SKM-1 treated with dmso at 0.1 percent for 144 hours (cell line): ENCODE measurements around the gene HSP90AA1.
A peak's percentile ranks its signal among the peaks of the same experiment; 100 is the strongest.
"Not testable (repeated sequence)": the region's sequence is repeated elsewhere in the genome, so short reads cannot be mapped to it uniquely, and the experiment has no call there.

Experiments used
- DNase-seq: peaks from one replicate; lab custom pipeline; 2025; ENCODE audit not compliant: unreplicated experiment; lab: John Stamatoyannopoulos, UW

The HSP90AA1 gene

GRCh38 chr14:102074415-102074964, 12.4 kb downstream of the HSP90AA1 start:
- DNase-seq, result no peak

DNA sequence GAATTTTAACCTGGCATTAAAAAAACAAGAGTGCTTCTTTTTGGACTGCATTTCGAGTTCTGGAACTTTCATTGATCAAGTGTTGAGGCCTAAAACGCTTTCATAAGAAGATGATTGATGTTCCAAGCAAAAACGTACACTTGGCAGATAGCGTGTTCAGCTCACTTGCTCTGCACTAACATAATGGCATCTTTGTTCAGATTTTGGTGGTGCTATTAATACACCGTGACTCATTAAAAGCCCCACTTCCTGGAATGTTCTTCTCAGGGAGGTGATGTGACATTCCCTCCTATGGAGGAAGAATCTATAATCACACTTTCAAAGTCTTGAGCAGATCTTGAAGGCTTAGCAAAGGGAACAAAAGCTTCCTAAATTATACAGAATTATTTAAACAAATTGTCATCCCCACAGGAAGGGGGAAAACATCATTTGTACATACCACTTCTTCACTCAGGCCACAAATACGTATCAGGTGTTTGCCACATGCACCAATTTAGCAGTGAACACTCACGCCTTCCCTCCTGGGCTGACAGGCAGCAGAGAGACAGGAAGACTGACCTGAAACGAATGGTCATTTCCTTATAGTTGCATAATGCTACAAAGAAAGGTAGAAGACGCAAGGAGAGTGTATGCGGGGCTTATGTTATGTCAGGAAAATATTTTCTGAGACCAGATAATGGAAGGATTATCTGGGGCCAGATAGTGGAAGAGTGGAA, 15.4 kb downstream of the HSP90AA1 start:
- DNase-seq, result no peak

DNA sequence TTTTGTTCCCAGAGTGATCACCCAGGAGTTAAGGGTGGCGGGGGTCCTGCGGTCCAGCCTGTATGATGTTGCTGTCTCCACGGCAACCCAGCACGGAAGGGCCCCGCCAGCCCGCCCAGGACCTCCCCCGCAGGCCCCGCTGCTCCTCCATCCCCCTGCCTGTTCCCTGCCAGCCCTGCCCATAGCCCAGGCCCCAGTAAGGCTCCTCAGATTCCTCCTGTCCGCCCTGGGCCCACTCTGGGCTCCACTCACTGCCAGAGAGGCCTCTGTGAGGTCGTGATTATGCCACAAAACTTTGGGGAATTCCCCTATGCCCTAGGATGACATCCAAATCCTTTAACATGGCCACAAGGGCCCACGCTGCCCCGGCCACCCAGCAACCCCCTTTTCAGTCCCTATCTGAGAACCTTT, 20.8 kb downstream of the HSP90AA1 start:
- no peak for DNase-seq

DNA sequence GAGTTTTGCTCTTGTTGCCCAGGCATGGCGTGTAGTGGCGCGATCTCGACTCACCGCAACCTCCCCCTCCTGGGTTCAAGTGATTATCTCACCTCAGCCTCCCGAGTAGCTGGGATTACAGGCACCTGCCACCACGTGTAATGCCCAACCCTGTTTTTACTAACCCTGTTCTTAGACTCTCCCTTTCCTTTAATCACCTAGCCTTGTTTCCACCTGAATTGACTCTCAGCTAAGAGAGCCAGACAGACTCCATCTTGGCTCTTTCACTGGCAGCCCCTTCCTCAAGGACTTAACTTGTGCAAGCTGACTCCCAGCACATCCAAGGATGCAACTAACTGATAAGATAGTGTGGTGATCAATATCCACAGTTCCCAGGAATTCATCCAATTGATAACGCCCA, 22.3 kb downstream of the HSP90AA1 start:
- not testable (repeated sequence) for DNase-seq

GRCh38 chr14:102063808-102064429, 22.9 kb downstream of the HSP90AA1 start:
- DNase-seq, result no peak

- DNase-seq, result peak; percentile 10
These were observed 23.6 kb downstream of the HSP90AA1 start for GRCh38 chr14:102063109-102063807.

DNA sequence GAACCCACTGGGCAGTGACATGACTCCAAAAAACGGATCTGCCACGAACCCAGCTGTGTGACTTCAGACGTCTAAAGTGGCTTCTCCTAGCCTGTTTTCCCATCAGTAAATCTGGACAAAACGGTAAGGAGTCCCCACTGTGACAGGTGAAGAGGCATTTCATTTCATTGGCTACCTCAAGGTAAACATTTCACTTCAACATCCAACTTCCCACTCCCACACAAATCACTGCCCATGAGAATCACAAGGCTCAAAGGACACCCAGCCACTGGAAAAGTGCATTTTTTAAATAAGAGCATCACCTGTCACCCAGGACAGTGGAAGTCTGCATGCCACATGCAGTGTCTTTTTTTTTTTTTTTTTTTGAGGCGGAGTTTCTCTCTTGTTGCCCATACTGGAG, 27.9 kb downstream of the HSP90AA1 start:
- no peak for DNase-seq

DNA sequence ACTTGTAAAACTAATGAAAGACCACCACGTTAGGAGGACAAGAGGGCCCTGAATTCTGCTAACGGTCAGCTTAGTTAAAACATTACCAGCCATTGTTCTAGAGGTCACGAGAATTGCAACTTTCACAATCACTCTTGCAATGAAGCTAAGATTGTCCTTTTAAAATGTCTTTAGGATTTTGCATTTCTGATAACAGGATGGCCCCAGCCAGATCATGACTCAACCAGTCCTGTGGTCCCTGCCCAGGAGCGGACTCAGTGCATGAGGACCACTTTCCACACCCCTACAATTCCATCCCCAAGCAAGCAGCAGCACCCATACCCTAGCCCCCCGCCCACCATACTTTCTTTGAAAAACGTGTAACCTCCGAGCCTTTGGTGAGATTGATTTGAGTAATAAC, 28.7 kb downstream of the HSP90AA1 start:
- no peak for DNase-seq

- no peak for DNase-seq
These were observed 29.2 kb downstream of the HSP90AA1 start for GRCh38 chr14:102057480-102058114.

DNA sequence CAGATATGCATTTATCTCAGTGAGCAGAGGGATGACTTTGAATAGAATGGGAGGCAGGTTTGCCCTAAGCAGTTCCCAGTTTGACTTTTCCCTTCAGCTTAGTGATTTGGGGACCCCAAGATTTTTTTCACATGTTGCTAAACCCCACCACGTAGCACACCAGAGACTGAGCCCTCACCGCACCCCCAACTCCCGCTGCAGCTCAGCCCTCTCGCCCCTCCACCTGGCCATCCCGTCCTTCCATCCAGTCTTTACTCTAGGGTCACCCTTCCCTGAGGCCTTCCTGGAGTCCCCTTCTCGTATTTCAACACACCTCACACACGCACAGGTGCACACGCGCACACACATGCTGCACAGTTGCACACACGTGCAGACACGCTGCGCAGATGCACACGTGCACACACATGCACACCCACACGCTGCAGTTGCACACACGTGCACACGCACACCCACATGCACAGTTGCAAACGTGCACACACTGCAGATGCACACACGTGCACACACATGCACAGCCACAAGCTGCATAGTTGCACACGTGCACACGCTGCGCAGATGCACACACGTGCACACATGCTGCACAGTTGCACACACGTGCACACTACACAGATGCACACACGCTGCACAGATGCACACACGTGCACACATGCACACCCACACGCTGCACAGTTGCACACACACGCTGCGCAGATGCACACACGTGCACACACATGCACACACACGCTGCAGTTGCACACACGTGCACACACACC, 30.0 kb downstream of the HSP90AA1 start:
- DNase-seq, result no peak

DNA sequence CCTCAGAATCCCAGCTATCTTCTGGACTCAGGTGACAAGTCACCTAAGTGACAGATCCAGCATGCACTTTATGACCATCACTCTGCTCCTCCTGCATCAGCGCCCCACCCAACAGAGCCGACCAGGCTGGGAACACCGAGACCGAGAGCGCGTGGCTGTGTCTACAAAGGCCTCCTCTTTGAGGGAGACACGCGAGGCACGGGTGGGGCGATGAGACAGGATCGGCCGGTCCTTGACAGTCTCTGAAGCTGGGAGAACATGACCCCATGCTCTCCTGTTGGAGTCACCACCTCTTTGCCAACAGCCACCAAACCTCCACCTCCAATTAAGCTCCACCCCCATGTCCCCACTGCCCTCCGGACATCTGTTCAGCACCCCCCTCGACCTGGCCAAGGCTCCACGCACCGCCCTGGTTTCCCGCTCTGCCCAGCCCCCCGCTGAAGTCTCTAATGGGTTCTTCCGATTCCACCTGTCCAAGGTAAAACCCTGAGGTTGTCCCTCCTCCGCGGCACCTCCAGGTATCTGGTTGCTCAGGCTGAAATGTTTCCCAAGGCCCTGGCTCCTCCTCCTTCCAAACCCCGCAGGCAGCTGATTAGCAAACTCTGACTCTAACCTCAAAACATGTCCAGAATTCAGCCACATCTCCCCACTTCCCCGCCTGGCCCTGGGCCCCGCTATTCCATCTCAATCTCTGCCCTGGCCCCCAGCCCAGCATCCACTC, 31.5 kb downstream of the HSP90AA1 start:
- DNase-seq, result no peak

DNA sequence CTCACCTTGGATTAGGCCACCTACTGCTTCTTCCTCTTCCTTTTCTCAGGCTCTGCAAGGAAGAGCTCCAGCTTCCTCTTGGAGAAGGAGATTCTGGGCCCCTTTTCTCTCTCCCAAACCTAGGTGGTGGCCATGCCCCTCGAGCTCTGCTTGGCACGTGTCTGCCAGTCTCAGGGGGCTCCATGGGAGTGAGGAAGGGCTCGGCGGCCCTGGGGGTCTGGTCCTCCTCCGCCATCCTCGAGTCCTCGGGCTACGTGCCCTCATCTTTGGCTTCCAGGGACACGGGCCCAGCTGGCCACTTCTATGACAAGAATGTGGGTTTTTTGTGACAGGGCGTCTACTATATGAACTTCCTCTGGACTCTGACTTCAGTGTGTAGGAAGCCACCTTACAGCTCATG, 34.3 kb downstream of the HSP90AA1 start:
- DNase-seq, result no peak

- no peak for DNase-seq
These were observed 36.2 kb downstream of the HSP90AA1 start for GRCh38 chr14:102050625-102051024.

- no peak for DNase-seq
These were observed 36.8 kb downstream of the HSP90AA1 start for GRCh38 chr14:102050026-102050405.

GRCh38 chr14:102049258-102050025, 37.4 kb downstream of the HSP90AA1 start:
- no peak for DNase-seq

GRCh38 chr14:102047808-102048540, 38.9 kb downstream of the HSP90AA1 start:
- DNase-seq, result no peak

DNA sequence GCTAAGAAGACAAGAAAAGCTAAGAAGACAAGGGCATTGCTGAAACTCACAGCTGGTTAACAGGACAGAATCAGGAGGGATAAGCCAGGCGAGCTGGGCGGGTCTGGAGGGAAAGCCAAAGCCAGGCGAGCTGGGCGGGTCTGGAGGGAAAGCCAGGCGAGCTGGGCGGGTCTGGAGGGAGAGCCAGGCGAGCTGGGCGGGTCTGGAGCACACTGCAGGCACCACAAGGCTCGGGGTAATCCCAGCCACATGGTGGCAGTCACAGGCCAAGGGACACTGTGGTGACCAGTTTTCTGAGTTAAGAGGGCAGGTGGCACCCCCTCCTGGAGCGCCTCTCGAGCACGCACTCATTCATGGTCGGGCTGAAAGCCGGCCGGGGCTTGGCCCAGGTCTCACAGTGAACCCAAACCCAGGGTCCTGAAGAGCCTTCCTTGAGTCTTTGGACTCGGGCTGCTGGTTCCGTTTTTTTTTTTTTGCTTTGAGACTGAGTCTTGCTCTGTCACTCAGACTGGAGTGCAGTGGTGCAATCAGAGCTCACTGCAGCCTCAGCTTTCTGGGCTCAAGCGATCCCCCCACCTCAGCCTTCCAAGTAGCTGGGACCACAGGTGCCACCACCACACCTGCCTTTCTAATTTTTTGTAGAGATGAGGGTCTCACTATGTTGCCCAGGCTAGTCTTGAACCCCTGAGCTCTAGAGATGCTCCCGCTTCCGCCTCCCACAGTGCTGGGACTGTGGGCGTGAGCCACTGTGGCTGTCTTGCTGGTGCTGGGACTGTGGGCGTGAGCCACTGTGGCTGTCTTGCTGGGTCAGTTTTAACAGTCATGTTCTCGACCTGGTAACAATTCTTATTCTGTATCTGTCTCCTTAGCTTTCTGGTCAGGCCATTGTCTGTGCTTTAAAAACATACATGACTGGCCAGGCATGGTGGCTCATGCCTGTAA, 40.2 kb downstream of the HSP90AA1 start:
- DNase-seq, result peak; percentile 1

- no peak for DNase-seq
These were observed 42.3 kb downstream of the HSP90AA1 start for GRCh38 chr14:102044566-102044965.
